GDM1 (cell line): ENCODE data around the gene PLD1.

ENCODE experiments used
- DNase-seq: peaks from one replicate; lab custom pipeline; 2025; lab: John Stamatoyannopoulos, UW

Gene PLD1

DNA sequence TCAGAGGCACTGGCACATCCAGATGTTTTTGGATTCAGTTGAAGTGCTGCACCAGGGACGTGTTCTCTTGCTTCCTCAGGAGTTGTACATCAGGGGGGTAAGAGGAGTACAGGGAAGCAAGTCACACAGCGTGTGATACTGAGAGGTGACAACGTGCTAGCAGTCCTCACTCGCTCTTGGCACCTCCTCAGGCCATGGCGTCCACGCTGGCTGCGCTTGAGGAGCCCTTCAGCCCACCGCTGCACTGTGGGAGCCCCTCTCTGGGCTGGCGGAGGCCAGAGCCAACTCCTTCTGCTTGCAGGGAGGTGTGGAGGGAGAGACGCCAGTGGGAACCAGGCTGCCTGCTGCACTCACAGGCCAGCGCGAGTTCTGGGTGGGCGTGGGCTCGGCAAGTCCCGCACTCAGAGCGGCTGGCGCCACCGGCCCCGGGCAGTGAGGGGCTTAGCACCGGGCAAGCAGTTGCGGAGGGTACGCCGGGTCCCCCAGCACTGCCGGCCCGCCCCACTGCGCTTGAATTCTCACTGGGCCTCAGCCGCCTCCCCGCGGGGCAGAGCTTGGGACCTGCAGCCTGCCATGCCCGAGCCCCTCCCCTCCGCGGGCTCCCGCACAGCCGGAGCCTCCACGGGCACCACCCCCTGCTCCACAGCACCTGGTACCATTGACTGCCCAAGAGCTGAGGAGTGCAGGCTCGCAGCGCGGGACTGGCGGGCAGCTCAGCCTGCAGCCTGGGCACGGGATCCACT is 64.5 kb downstream of the PLD1 start:
- no peak for DNase-seq

DNA sequence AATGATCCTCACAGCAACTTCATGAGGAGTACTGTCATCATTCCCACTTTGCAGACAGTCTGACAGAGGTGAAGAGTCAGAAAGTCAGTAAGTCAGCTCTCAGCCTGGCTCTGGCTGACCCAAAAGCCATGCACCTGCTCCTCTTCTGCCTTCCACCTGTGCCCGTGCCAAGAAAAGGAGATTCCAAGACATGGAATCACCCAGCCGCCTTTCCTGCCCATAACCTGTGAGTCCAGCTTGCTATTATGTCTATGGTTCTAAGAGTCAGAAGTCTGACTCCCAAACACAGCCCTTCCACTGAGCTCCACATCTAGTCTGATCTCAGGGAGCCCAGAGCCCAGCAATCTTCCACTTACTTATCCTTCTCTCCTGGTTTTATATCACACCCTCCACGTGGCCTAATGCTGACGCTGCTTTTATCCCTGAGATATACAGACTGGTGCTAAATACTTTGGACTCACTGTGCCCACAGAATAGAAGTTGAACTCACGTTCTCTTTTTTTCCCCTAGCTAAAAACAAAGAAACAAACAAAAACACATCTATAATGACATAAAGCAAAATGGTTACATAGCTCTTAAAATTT is 66.0 kb downstream of the PLD1 start:
- no peak for DNase-seq

DNA sequence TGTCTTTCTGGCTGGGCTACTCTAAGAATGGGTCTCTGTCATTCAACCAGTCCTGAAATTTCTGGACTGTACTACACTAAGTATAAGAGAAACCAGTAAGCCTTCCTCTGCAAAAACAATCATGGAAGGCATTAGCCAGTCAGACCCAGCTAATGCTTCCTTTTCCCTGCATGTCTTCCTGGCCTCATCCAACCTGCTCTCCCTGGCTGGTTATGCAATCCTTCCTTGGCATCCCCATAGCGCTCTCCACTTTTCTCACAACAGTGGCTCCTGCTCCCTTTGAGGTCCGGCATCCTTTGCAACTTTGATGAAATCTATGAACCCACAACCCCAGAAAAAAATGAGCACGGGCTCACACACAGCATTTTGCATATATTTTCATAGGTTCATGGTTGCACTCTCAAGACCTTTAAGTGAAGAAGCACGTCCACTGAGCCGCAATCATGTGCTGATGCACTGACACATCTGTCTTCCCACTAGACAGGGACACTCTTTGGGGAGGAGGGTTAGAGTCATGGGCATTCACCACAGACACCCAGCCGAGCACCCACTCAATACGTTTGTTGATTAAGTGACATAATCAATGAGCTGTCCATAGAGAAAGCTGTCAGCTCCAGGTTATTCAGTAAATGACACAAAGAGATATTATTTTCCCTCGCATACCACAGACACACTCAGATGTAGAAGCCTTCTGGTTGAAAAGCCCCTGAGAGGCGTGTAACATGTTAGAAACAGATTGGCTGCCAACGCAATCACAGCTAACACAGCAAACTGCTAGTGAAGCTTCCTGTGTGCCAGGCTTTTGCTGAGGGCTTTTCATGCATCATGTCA is 66.7 kb downstream of the PLD1 start:
- DNase-seq, result no peak

DNA sequence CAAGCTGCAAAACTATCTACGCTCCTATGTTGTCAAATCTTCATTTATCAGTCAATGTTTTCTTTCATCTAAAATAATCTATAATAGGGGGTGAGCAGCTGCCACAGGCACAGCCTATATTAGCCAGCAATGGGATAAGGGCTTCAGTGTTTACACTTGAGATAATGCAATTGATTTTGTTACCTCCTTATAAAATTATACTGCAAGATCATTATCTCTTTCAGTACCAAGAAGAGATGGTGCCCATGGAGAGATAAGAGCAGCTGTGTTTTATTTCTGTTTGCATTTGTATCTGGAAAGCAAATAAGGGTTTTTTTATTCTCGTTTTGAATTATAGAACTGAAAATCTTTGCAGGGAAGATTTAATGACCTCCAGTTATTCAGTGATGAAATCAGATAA is 68.9 kb downstream of the PLD1 start:
- no peak for DNase-seq

DNA sequence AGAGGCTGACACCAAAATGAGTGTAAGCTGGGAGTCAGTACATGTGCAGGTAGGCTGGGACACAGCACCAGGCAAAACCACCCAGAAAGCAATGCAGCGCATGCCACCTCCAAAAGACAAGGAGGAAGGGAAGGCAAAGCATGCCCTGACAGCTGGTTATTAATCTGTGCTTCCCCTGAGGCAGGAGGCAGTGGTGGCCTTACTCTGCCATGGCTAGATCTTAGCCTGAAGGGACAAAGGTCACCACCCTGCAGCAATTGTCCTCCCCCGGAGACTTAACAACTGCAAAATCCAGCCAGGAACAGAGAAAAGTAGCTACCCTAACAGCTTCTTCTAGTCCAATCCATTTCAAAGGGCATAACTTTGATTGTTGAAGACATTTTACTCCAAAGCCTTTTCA is 73.7 kb downstream of the PLD1 start:
- DNase-seq, result no peak

DNA sequence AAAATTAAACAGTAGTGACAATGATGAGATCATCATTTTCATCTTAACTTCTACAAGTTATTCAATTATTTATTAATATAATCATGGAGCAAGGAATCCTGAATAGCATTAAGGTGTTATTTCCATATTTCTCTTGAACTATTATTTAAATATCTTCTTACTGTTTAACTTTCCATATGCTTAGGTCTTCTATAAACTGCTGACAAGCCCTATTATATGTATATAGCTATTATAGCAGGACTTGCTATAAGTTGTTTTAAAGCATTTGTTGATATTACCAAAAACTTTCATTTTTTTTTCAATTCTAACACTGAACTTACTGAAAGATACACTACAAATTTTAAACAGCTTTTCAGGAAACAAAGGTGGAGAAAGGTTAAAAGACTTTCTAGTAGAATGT is 76.7 kb downstream of the PLD1 start:
- no peak for DNase-seq

DNA sequence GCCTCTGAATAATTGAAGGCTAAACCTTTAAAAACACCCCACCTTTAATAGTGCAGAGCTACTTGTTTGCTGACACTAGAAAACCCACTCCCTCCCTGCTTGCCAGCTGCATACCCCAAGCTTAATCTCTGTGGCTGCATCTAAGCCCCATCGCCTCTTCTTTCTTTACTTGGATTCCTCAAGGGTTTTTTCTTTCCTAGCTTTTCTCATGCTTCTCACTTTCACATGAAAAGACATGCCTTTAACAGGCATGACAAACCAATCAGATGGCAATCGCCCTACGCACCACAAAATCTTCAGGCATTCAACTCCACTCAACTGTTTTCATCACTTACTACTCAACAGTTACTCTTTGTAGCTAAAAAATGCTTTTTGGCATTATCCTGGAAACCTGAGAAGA is 77.5 kb downstream of the PLD1 start:
- no peak for DNase-seq

DNA sequence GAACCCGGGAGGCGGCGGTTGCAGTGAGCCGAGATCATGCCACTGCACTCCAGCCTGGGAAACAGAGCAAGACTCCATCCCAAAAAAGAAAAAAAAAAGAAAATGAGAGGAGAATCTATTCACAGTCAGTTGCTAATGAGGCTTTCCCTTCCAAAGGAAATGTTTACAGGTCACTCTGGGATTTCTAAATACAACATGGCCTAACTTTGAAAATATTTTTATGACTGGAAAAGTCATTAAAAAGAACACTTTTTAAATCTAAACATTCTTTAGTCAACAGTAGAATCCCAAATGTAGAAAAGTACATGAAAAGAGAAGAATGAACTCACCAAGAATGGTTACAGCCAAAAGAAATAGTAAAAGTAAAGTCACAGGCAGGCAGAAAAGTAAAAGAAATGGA is 78.6 kb downstream of the PLD1 start:
- DNase-seq, result no peak

DNA sequence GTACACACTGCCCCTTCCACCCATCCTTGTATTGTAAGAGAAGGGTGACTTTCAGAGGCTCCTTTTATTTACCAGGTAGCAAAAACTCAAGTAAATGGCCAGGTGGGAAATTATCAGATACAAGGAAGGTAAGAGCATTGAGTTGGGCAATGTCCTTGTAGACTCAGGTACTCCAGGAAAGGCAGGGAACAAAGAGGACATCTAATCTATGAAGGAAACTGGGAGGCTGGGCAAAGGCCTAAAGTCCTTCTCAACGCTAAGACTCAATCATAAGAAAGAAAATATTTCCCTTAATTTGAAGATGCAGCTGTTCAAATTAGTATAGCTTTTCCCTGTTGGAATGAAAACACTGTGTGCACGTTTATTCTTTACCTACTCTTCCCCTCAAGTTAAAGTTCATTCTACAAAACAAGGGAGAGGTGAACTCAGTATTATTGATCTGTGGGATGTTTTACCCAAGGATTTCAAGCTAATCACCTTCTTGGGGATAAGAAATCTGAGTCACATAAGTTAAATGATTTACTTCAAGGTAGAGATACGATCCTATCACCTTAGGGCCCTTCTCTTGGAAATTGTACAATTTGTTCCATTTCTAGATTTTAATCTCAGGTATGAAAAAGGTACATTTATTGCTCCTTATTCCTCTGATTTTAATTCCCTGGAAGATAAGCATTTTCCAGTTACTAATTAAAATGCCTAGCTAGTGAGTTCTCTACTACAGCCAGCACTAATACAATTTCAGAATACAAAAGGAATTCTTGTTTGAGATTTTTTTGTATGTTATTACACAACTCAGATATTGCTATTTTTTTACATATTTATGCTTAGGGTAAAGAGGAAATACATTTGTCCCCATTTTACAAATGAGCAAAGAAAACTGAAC is 80.6 kb downstream of the PLD1 start:
- no peak for DNase-seq

DNA sequence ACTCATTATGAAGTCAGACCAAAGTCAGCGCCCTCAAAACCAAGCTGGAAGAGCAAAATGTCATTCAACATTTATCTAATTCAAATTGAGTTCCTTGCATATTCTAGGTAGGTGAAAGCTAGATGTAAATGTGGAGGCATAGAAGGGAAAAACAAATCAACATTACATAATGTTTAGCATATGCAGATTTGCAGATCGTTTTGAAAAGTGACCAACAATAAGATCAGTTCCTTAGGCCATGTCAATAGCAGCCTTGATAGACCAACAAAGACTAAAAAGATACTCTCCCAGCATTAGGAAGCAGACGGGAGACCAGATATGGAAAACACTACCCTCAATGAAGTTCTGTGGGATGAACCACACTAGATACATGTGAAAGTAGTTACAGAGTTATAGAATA is 83.0 kb downstream of the PLD1 start:
- DNase-seq, result no peak

DNA sequence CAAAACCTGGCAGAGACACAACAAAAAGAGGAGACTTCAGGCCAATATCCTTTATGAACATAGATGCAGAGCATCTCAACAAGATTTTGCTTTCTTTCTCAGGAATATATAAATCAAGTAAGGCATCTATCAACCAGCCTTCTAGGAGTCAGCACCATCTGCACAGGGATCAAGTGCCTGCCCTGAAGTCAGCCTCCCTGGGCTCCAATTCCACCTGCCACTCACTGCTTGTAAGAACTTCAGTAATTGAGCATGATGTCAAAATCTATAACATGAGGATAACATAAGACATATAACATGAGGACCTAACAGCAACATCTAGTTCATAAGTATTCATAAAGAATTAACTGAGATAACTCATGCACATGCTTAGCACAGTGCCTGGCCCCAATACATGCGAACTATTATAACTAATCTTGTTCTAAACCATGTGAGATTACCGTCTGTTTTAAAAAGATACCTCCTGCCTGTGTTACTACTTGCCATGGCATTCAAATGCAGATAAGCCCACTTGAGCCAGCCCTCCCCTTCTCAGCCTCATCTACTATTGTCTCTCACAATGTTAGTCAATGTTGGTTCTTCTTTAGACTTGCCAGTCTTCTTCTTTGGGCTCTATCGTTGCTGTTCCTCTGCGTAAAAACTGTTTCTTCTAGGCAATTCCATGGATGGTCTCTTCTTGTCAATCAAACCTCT is 91.6 kb downstream of the PLD1 start:
- no peak for DNase-seq

DNA sequence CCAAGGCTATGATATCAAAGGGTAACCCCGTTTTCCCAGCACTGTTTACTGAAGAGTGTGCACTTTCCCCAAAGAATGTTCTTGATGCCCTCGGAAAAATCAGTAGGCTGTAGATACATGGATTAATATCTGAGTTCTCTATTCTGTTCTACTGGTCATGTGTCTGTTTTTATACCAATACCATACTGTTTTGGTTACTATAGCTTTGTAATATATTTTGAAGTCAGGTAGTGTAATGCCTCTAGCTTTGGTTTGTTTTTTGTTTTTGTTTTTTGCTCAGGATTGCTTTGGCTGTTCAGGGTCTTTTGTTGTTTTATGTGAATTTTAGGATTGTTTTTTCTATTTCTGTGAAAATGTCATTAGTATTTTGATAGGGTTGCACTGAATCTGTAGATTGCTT is 95.1 kb downstream of the PLD1 start:
- DNase-seq, result no peak

DNA sequence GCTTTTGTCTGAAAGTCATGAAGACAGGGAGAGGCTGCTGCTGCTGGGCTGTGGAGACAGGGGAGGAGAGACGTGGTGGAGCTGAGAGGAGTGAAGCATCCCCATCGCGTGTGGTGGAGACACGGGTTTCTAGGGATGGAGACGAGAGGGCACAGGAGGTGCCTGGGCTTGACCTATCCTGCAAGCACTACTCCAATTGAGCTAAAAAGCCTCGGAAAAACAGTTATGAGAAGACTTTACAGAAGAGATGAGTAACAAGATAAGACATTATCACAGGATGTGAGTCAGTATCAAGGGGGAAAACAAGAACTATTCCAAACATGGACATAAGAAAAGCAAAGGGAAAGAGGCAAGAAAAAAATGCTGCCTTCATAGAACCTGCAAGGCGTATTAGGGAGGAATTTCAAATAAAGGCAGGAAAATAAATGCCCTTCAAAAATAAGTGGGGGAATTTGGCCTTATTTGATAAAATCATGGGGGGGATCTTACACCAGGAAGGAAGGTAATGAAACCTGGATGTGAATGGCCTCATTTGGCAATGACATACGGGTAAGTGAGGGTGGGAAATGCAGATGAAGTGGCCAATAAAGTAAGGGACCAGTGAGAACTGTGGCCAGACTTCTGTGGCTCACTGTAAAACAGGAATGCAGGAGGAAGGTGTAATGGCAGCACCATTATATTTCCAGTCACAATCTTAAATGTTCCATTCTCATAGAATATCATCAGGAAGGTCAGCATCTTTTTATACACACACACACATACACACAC is 97.9 kb downstream of the PLD1 start:
- no peak for DNase-seq

DNA sequence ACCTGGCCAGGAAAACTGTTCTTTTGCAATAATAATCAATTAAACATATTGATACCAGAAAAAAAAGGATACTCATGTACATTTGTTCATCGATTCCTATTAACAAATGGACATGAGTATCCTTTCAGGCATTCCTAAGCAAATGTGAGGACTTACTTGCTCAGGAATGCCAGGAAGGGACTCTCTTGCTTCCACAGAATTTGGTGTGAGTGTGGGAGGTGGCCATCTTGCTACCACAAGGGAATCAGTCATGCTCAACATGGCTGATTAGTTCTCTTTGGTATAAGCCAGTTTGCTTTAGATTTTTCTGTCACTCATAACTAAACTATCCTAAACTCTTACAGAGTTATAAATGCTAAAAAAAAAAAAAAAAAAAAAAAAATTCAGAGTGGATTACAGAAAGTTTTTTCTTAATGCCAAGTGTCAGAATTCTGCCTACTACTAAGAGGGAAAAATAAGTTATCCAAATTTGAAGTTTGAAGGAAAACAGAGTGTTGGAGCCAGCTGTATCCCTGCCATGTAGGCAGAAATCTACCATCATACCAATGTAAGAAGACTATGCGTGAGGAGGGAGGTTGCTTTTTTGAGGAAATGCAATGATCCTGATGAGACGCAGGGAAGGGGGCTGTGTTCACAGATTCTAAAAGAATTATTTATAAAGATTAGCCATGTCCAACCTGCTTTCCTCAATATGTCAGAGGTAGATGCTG is 98.7 kb downstream of the PLD1 start:
- DNase-seq, result no peak

DNA sequence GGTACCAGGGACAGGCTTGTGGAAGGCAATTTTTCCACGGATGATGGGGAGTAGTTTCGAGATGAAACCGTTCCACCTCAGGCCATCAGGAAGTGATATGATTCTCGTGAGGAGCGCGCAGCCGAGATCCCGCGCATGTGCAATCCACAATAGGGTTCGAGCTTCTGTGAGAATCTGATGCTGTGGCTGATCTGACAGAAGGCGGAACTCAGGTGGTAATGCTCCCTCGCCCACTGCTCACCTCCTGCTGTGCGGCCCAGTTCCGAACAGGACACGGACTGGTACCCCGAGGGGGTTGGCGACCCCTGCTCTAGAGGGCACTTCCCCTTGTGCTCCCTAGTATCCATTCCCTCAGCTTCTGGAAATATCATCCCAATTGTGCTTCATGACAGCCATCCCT is 99.9 kb downstream of the PLD1 start:
- DNase-seq, result no peak

DNA sequence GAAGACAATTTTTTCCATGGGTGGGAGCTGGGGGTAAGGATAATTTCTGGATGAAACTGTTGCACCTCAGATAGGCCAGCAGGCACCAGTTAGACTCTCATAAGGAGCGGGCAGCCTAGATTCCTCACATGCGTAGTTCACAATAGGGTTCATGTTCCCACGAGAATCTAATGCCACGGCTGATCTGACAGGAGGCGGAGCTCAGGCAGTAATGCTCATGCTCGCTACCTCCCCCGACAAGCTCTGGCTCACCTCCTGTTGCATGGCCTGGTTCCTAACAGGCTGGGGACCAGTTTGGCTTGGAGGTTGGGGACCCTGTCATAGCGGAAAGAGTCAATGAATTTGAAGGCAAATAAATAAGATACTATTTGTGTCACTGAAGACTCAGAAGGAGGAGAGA is 105.5 kb downstream of the PLD1 start:
- no peak for DNase-seq

DNA sequence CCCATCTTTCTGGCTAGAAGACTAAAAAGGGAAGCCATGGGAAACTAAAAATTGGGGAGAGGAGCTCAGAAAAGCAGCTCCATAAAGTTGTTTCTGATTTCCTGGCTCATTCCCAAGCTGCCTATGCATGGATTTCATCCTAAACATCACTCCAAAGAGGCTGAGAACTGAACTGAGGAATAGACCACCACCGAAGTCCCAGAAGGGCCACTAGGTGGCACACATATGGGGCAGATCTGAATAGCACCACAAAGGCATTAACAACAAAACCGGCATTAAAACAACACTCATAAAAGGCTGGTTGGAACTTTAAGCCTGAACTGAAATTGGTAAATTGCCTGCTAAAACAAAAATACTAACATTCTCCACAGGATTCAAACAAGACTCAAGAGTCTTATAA is 106.3 kb downstream of the PLD1 start:
- no peak for DNase-seq

DNA sequence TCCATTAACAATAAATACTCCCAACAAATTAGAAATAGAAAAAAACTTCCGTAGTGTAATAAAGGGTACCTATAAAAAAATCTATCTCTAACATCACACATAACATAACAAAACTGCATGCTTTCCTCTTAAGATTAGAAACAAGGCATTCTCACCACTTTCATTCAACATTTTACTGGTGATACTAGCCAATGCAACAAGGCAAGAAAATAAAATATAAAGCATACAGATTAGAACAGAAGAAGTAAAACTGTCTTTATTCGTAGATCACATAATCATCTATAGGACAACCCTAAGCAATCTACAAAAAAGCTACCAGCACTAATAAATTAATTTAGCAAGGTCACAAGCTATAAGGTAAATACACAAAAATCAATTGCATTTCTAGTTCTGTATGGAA is 107.1 kb downstream of the PLD1 start:
- no peak for DNase-seq

DNA sequence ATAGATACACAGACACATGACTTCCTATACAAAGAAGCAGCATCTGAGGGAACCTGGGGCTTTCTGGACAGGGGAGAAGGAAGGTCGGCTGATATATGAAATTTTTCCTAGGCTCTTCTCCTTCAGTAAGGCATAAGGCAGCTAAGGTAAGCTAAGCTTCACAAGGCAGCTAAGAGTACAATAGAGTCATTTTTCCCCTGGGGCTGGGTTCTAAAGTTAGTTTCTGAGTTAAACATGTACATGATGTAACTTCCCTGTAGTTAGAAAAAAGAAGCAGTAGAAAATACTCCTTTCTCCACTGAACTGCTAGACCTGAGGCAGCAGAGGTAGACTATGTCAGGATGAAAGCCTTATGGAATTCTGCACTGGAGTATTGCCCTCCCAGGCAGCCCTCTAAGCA is 109.6 kb downstream of the PLD1 start:
- DNase-seq, result no peak

DNA sequence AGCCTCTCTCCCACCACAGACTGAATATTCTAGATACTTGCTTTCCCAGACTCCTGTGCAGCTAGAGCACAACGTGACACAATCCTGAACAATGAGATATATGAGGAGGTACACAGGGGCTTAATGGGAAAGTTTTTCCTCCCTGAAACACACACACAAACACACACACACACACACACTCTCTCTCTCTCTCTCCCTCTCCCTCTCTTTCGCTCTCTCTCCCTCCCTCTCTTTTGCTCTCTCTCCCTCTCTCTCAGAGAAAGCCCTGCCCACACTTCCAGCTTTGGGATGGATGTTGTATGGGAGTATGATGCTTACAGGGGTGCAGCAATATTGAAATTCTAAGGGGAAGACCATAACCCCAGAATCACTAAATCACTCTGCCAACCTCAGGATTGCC is 110.1 kb downstream of the PLD1 start:
- DNase-seq, result no peak
